Neural cell (in vitro differentiated cells): Measurements from ENCODE around the gene AP3S2.

Experiments used
- EZH2 ChIP-seq: fragments of 200-600, 300-800 bp; shearing (Covaris generic), sonication (generic); IDR thresholded peaks from 2 replicates; pipeline ENCODE4 v1.6.1; 2014; ENCODE audit warnings: antibody characterized with exemption, low read length, borderline replicate concordance, mild to moderate bottlenecking; ENCODE audit not compliant: insufficient read depth, poor library complexity, severe bottlenecking
- MXI1 ChIP-seq: fragments of 450-650 bp; conservative IDR thresholded peaks from 2 replicates; pipeline ENCODE4 v1.6.1; 2014; ENCODE audit warnings: antibody characterized with exemption, mild to moderate bottlenecking; ENCODE audit not compliant: poor library complexity, severe bottlenecking
- RAD21 ChIP-seq: fragments of 450-650 bp; conservative IDR thresholded peaks from 2 replicates; pipeline ENCODE4 v1.6.1; 2014; ENCODE audit warnings: antibody characterized with exemption, mild to moderate bottlenecking, moderate library complexity
- TF ChIP-seq, protein P1 (sequence below): fragments of 450-650 bp; IDR thresholded peaks from 2 replicates; pipeline ENCODE4 v1.5.1; 2014; ENCODE audit warnings: antibody characterized with exemption, mild to moderate bottlenecking, moderate library complexity; ENCODE audit not compliant: poor library complexity, severe bottlenecking

DNA sequence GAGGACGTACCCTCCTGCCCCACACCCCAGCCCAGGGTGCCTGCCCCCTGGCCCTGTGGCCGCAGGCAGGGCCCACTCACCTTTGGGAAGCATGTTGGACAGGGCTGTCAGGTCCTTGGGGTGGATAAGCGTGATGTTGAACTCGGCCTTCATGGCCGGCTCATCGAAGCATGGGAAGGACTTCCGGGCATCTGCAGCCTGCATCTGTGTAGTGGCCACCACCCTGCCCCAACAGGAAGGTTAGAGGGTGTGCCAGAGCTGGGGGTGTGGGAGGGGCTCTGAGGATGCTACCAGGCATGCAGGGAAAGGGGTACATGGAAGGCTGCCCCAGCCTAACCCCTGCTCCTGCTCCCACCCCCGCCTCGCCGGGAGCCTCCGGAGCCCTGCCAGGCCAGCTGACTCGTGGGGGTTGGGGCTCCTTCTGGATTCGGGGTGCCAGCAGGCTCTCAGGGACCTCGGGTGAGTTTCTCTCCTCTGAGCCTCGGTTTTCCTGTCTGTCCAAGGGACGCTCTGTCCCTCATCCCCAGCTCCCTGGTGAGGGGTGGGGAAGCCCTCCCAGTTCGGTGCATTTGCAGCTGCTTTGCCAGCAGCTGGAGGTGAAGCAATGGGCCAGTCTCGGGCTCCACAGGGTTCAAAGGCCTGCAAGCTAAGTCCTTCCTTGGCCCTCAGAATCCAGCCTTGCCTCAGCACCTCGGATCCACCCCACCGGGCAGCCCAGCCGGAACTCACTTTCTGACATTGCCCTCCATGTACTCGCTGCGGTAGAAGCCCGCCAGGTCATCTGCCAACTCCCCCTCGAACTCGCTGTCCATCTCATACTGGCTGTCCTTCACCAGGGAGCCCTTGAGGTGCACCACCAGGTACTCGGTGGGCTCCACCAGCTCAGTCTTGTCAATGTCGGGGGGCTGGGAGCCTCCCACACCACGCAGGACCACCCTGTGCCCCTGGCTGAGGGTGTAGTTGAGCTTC lies 88.3 kb downstream of the AP3S2 start:
- TF ChIP-seq, protein P1, sequence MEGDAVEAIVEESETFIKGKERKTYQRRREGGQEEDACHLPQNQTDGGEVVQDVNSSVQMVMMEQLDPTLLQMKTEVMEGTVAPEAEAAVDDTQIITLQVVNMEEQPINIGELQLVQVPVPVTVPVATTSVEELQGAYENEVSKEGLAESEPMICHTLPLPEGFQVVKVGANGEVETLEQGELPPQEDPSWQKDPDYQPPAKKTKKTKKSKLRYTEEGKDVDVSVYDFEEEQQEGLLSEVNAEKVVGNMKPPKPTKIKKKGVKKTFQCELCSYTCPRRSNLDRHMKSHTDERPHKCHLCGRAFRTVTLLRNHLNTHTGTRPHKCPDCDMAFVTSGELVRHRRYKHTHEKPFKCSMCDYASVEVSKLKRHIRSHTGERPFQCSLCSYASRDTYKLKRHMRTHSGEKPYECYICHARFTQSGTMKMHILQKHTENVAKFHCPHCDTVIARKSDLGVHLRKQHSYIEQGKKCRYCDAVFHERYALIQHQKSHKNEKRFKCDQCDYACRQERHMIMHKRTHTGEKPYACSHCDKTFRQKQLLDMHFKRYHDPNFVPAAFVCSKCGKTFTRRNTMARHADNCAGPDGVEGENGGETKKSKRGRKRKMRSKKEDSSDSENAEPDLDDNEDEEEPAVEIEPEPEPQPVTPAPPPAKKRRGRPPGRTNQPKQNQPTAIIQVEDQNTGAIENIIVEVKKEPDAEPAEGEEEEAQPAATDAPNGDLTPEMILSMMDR, result no peak
- no peak for TF ChIP-seq MXI1
- no peak for TF ChIP-seq EZH2
- no peak for TF ChIP-seq RAD21
